Endometrial microvascular endothelial cells (primary cell): Measurements from ENCODE around the gene CAPN11. TPM values are rescaled to one million over a fixed set of nuclear protein-coding genes. Genes with fewer than 3 reads are reported as not detected.
"Not testable (repeated sequence)": the region's sequence is repeated elsewhere in the genome, so short reads cannot be mapped to it uniquely, and the experiment has no call there.

Experiments
- in situ Hi-C: cut with HindIII; loops from 2 replicates; pipeline ENCODE4 v1.10.0; 2017; ENCODE audit warnings: low sequenced_read_pairs, low pct_unique_long_range_greater_than_20kb; ENCODE audit errors: inconsistent ontology term
- total RNA-seq: library from RNA; depleted of rRNA; stranded (reverse); fragments of >200 nt; gene quantifications from one replicate; pipeline ENCODE4 v1.2.3, GENCODE V29; 2015; ENCODE audit errors: inconsistent ontology term

The CAPN11 gene
- total RNA-seq, 1 donor from 2014 or later = 3.8 TPM

DNA sequence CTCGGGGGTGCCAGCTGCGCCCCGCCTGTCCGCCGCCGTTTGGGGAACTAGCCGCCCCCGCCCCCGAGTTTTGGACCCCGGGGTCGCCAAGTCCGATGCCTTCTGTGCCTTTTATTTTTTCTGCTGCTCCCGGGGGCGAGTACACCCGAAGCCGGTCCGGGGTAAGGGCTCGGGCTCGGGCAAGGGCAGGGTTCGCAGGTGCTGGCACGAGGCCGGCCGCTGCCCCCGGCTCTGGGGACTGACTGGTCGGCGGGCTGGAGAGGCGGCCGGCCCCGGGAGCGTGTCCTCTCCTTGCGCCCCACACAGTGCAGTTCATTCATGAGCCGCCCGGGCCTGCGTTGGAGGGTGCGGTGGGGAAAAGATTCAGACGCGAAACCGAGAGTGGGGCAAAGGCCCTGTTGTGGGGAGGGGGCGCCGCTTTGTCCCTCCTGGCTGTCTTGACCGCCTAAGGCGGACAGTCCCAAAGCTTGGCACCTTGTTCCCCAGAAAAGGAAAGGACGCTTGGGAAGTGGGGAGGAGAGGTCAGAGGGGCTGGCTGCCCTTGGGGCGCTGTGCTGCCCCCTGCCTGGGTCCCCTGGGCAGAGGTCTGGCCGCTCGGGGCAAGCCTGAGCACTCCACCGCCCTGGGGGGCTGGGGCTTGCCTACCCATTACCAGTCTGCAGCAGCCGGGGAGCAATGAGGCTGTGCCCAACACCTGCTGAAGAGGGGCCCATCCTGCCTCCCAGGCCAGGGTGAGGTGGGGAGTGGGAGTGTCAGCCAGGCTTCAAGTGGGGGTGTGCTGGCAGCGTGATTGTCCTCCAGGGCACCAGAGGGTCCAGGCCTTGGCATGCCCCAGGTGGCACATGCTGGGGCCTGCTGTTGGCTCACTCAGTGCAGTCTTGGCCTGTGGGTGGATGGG lies 30.4 kb upstream of the CAPN11 start:
- in situ Hi-C loops = no loop called here

DNA sequence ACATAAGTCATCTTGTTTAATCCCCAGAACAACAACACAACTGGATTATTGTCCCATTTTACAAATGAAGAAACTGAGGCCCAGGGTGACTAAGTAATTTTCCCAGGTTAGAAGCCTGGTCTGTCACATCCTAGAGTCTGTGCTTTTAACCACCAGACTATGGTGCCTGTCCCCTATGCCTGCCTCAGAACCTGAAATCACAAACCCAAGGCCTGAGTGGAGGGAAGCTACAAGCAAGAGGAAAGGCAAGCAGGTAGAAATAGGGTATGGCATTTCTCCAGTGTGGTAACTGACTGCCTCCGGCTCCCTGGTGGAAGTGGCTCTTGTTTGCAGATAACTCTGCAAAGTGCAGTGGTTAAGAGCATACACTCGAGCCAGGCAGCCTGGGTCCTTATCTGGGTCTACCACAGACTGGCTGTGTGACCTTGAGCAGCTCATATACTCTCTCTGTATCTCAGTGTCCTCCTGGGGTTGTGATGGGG lies 28.7 kb upstream of the CAPN11 start:
- in situ Hi-C loops = no loop called here

DNA sequence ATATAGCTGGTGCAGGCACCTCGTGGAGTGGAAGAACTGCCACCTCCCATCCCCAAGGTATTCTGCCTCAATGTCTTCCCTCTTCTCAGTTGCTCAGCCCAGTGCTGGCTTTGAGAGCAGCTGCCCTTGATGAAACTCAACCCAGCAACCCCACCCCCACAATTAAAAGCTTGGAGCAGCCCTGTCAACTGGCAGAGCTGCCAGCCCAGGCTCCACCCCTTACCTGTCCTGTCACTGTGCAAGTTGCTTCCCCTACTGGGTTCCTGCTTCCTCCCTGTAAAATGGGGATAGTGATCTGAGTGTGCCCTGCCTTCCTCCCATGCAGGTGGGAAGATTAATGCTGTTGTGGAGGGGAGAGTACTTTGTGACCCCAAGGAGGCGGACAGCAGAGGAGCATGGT lies 26.7 kb upstream of the CAPN11 start:
- in situ Hi-C loops = no loop called here

DNA sequence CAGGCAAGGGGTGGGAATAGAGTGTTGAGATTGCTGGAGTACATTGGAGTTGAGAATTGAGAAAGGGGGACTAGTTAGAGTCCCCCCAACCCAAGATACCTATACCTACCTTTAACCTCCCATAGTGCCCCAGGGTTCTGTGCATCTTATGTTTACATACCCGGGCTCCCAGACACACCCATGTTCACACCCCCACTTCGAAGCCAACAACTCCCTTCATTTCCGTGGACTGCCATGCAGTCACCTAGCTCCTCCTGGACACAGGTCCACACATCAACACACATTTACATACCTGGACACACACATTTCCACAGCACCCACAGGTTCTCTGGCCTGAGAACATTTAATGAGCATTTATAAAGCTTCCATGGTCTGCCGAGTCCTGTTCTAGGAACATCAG lies 26.1 kb upstream of the CAPN11 start:
- in situ Hi-C loops = no loop called here

DNA sequence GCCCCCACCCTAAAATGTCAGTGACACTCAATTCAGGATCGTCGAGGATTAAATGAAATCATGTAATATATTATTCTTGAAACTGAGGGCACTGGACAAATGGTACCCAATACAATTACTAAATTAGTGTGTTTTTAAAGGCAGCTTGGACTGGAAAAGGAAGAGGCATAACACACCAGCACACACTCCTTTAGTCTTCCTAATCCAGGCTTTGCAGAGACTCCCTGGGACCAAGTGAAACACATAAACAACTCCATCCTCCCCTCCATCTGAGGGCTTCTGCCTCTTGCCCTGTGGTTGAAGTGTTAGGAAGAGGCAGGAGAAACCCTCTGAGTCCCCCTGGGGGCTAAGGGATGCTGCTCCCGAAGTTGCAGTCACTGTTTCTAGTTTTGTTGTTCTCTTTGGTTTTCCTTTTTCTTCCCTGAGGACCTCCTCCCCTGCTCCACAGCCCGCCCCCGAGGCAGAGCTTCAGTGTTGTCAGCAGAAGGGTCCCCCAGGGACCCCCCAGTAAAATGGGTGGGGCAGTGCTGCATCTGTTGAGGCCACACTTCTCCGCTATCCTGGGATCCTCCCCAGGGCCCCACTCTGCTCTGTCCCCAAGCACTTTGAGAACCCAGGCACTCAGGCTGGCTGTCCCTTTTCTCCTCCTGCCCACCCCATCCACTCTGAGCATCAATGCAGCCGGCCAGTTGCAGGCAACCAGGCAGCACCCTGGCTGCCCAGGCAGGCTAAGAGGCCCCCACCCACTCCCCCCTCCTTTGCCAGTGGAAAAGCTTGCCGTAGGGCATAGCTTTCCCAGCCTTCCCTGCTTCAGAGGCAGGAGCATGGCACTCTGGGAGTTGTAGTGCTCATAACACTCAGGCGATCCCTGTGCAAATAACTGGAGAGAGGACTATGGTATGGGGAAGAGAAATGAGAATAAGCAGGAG lies 25.4 kb upstream of the CAPN11 start:
- in situ Hi-C loops = no loop called here

DNA sequence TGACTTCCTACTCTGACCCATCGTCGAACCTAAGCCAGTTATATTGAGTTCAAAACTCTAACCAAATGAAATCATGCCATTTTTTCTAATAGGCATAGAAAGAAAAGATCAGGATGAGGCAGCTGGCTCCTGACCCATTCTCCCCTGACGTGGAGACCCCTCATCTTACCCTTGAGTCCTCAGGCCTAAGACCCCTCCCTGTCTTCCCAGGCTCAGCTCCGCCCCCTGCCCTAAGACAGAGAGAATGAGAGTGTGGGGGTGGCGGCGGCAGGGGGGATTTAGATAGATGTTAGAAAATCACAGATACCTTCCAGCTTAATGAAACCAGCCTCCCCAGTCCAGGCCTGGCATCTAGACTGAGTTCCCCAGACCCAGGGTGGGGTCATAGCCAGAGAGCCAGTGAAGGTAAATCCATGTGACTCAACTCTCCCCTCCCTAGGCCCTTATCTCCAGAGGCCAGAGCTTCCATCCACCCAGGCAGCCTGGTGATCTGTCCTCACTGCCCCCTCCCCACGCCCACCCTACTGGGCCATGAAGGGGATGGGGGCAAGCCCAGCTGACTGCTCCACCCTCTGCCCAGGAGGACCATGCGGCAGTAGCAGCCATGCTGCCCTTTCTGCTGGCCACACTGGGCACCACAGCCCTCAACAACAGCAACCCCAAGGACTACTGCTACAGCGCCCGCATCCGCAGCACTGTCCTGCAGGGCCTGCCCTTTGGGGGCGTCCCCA lies 24.5 kb upstream of the CAPN11 start:
- in situ Hi-C loops = no loop called here

DNA sequence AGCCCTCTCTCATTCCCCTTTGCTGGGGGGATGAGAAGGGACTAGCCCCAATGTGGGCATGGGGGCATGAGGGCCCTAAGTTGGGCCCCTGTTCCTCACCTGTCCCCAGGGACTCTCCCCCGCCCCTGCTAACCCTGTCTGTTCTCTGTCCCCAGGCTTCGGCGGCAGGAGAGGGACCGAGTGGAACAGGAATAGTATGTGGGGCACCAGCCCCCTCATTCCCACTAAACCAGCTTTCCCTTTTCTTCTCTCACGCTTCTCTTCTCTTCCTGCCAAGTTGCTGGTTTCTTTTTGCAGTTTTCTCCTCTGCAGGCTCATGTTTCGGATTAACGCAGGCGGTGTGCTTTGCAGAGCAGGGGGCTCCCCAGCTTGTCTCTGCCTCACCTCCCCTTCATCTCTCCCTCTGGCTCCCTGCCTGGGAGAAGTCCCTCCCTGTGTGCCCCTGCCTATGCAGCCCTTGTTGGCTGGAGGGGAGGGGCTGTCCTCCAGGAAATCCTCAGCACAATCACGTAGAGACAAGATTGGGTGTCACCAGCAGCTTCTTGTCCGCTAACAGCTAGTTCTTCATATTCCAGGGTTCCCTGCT lies 23.4 kb upstream of the CAPN11 start:
- in situ Hi-C loops = no loop called here

DNA sequence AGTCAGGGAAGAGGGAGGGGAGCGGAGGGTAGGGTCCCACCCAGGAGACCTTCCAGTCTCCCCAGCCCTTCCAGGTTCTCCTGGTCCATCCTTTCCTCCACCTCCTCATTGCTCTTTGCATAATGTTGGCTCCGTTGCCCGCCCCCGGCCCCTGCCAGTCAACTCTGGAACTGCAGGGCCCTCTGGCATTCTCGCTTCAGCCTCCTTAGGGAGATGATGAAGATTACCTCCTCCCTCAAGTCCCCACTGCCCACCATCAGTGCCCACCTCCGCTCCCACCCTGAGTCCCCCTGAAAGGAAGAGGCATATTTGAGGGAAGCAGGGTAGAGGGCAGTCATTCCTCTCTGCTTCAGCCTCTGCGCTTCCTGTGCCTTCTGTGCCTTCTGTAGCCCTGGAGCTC lies 22.7 kb upstream of the CAPN11 start:
- in situ Hi-C loops = no loop called here

DNA sequence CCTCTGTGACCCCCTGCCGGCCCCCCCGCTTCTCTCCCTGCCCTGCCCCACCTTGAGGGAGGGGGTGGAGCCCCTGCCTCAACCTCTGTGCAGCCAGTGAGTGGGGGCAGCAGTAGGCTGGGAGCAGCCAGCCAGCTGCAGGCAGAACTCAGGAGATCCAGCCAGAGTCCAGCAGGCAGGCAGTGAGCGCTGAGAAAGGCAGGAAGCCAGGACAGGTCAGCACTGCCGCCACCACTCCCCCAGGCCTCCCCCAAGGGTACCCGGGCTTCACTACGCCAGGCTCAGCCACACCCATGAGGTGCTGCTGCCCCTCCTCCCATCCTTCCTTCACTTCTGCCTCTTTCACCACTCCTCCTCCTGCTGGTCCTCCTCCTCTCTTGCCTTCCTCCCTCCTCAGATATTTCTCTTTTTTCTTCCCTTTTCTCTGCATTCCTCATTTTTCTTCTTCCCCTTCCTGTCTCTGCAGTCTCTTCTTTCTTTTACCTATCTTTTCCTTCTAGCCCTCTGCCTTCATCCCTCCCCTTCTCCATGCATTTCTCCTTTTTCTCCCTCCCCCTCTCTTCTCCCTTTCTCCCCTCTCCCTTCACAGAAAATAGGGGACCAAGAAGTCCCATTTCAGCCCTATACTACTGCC lies 19.8 kb upstream of the CAPN11 start:
- in situ Hi-C loops = no loop called here

DNA sequence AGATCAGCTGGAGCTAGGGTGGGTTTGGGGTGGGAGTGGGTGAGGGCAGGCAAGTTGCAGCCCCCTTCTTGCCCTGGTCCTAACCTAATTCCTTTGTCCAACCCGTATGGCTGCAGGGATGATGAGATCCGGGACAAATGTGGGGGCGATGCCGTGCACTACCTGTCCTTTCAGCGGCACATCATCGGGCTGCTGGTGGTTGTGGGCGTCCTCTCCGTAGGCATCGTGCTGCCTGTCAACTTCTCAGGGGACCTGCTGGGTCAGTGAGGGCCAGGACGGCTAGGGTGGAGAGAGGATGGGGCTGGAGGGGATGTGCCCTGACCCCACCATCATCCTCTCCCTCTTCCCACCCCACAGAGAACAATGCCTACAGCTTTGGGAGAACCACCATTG lies 19.3 kb upstream of the CAPN11 start:
- in situ Hi-C loops = no loop called here

DNA sequence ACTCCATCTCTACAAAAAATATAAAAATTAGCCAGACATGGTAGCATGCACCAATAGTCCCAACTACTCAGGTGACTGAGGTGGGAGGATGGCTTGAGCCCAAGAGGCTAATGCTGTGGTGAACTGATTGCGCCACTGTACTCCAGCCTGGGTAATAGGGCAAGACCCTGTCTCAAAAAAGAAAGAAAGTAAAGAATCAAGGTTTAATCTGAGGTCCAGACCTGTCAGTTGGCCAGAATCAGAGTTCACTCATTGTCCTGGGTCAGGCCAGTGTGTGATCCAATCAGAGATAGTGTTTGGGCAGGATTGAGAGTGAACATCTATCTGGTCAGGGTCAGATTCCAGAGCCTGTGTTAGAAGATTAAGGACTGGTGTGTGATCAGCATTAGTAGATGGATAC lies 15.8 kb upstream of the CAPN11 start:
- in situ Hi-C loops = no loop called here

DNA sequence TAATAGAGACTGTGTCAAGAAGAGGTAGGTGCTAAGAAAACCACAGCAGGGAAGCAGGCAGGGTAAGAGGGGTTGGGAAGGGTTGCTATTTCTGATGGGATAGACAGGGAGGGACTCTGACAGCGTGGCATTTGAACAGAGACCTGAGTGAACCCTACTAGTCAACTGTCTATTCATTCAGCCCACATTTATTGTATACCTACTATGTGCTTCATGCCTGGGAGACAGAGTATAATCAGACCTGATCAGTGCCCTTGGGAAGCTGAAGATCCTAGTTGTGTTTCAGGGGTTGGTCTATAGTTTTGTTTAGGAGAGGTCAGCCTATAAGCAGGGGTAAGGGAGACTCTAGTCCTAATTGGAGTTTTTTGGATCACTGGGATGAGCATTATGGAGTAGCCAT lies 14.9 kb upstream of the CAPN11 start:
- in situ Hi-C loops = no loop called here

DNA sequence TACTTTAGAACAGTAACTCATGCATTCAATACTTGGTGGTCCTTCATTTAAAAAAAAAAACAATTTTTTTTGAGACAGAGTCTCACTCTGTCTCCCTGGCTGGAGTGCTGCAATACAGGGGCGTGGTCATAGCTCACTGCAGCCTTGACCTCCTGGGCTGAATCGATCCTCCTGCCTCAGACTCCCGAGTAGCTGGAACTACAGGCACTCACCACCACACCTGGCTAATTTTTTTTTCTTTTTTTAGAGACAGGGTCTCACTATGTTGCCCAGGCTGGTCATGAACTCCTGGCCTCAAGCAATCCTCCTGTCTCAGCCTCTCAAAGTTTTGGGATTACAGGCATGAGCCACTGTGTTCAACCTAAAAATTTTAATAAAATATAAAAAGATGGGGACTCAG lies 14.1 kb upstream of the CAPN11 start:
- in situ Hi-C loops = not testable (repeated sequence)

DNA sequence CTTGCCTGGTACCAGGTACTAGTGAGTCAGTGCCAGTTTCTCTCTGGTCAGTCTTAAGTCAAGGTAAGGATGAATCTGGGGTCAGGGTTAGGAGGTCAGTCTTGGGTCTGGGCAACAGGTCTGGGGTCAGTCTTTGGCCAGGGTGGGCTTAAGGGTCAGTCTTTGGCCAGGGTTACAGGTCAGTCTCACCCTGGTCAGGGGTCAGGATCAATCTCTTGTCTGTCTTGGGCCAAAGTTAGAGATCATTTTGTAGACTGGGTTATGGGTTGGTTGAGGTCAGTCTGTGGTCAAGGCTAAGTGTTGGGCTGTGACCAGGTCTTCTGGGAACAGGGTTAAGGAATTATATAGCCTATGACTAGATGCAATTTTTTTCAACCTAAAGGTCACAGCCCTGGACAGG lies 12.8 kb upstream of the CAPN11 start:
- in situ Hi-C loops = no loop called here

DNA sequence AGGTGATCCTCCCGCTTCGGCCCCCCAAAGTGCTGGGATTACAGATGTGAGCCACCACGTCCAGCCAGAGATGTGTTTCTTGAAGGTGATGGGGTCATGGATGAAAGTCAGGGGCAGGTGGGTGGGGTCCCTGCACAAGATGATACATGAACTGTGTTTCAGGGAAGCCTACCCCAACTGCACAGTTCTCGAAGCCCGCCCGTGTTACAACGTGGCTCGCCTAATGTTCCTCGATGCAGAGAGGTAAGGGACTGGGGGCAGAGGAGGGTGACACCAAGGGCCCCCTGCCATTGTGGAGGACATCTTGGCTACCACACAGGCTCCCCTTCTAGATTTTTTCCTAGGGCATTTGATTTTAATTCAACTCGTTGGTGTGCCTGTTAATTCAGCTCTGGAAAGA lies 11.9 kb upstream of the CAPN11 start:
- in situ Hi-C loops = no loop called here

DNA sequence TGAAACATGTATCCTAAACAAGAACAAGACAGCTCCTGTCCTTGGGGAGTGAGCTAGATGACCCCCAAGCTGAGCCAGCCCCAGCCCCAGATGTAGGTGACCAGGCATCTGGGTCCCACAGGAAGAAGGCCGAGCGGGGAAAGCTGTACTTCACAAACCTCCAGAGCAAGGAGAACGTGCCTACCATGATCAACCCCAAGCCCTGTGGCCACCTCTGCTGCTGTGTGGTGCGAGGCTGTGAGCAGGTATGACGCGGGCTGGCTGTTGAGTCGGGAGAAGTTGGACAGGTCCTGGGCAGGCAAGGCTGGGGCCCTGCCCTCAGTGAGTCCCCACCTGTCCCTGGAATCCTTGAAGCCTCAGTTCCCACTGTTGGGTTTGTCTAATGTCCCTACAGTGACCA lies 11.4 kb upstream of the CAPN11 start:
- in situ Hi-C loops = no loop called here

DNA sequence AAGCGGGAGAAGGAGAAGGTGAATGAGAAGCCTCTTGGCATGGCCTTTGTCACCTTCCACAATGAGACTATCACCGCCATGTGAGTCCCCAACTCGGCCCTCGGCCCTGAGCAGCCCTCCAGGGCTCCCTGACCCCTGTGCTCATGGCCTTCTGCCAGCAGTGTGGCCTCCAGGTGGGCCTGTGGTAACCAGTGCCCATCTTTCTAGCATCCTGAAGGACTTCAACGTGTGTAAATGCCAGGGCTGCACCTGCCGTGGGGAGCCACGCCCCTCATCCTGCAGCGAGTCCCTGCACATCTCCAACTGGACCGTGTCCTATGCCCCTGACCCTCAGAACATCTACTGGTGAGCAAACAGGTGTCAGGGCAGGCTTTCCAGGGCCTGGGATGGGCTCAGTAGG lies 10.3 kb upstream of the CAPN11 start:
- in situ Hi-C loops = no loop called here

DNA sequence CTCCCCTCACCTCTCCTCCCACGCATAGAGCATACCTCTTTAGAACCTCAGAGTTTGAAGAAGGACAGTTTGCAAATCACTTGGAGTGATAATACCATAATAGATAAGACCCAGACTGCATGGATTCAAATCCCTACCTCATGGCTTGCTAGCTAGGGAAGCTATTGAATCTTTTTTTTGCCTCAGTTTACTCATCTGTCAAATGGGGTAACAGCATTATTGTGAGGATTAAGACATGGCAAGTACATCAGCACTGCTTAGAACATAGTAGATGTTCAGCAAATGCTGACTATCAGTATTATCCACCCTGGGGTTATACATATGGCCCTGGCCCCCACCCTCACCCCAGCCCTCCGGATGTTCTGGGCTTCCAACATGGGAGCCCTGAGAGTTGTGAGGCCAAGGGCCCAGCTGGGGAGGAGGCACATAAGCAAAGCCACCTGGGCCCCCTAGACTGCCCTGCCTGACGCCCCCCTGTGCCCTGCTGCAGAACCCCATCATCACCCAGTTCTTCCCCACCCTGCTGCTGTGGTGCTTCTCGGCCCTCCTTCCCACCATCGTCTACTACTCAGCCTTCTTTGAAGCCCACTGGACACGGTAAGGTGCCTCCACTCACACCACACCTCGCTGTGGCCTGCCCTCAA lies 9.1 kb upstream of the CAPN11 start:
- in situ Hi-C loops = no loop called here
